ENCODE measurements around the gene COG5. TPM values are rescaled to one million over a fixed set of nuclear protein-coding genes. Genes with fewer than 3 reads are reported as not detected.

The COG5 gene
- total RNA-seq, 1 experiment from 2014 or later, result 20.2 TPM

- Mint-ChIP-seq H3K27ac (no peak overlapping the region), H3K4me3 (no peak overlapping the region), H3K27me3 (ENCODE audit: low read depth) (no peaks in the 10 kb centered on the region), H3K9me3 (peaks cover 0 to 3% of the 10 kb centered on the region in 2 experiments; a peak in 1 of 5 replicates), H3K36me3 (ENCODE audit: insufficient read depth in 1 of 3, low read depth in 3 of 3) (peaks cover 2 to 5% (median 3%) of the 10 kb centered on the region in 3 experiments; a peak in 3 of 7 replicates), H3K4me1 (peaks cover 3 to 4% of the 10 kb centered on the region in 2 experiments; a peak in 3 of 4 replicates)
- no peak overlapping the region for H3K9ac ChIP-seq (ENCODE audit: extremely low read depth, insufficient read length, low read length)
- no peaks in the 10 kb centered on the region for H3K9me3 ChIP-seq (ENCODE audit: control insufficient read depth, low read depth, low read length)
- DNase-seq, result no peak
- H3K14ac ChIP-seq (ENCODE audit: insufficient read depth, low read length), result no peak overlapping the region
- no peak overlapping the region for H3K56ac ChIP-seq (ENCODE audit: insufficient read length, low read depth, low read length)
- H3K4me2 ChIP-seq (ENCODE audit: insufficient read depth, insufficient read length, low read length), result no peak overlapping the region
- H3K27ac ChIP-seq (ENCODE audit: insufficient read length, low read depth, low read length), result no peak overlapping the region
- H4K20me1 ChIP-seq (ENCODE audit: control insufficient read depth, insufficient read depth, insufficient read length), result no peaks in the 10 kb centered on the region
- H3K4ac ChIP-seq (ENCODE audit: low read depth, low read length), result no peak overlapping the region
- H2BK20ac ChIP-seq (ENCODE audit: low read depth, low read length, poor library complexity, severe bottlenecking), result no peak overlapping the region
- H2AK5ac ChIP-seq (ENCODE audit: insufficient read length, low read length), result no peak overlapping the region
- no peak overlapping the region for H4K5ac ChIP-seq (ENCODE audit: insufficient read length, low read depth, low read length)
- no peak overlapping the region for H3K23ac ChIP-seq (ENCODE audit: insufficient read length, low read depth, low read length)
- H3K79me1 ChIP-seq (ENCODE audit: insufficient read depth, low read depth, low read length, poor library complexity, severe bottlenecking), result no peaks in the 10 kb centered on the region
- H3K27me3 ChIP-seq (ENCODE audit: insufficient read depth, low read length), result no peaks in the 10 kb centered on the region
- H4K91ac ChIP-seq (ENCODE audit: insufficient read length, low read depth, low read length), result no peak overlapping the region
- TF ChIP-seq, protein P1, sequence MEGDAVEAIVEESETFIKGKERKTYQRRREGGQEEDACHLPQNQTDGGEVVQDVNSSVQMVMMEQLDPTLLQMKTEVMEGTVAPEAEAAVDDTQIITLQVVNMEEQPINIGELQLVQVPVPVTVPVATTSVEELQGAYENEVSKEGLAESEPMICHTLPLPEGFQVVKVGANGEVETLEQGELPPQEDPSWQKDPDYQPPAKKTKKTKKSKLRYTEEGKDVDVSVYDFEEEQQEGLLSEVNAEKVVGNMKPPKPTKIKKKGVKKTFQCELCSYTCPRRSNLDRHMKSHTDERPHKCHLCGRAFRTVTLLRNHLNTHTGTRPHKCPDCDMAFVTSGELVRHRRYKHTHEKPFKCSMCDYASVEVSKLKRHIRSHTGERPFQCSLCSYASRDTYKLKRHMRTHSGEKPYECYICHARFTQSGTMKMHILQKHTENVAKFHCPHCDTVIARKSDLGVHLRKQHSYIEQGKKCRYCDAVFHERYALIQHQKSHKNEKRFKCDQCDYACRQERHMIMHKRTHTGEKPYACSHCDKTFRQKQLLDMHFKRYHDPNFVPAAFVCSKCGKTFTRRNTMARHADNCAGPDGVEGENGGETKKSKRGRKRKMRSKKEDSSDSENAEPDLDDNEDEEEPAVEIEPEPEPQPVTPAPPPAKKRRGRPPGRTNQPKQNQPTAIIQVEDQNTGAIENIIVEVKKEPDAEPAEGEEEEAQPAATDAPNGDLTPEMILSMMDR (conservative IDR thresholded peaks at IDR 0.05), result no peak
- H2AFZ ChIP-seq (ENCODE audit: low read length), result no peak overlapping the region
- no peak overlapping the region for H3K18ac ChIP-seq (ENCODE audit: insufficient read length, low read depth, low read length)
- no peaks in the 10 kb centered on the region for H3K79me2 ChIP-seq (ENCODE audit: insufficient read depth, low read length)
- H4K8ac ChIP-seq (replicated peaks; ENCODE audit: insufficient read length, low read depth, low read length), result no peak overlapping the region
- no peak overlapping the region for H2BK120ac ChIP-seq (ENCODE audit: low read depth, low read length, poor library complexity, severe bottlenecking)
- WGBS (ENCODE audit: extremely low coverage, insufficient read length, low lambda C conversion rate), result no CpG with 5 or more reads among the region's 9 CpGs
- no peaks in the 10 kb centered on the region for H3K4me1 ChIP-seq (ENCODE audit: insufficient read depth, low read length)
- H2BK12ac ChIP-seq (ENCODE audit: insufficient read length, low read depth, low read length), result no peak overlapping the region
- no peak overlapping the region for H2BK15ac ChIP-seq (ENCODE audit: low read depth, low read length)
- no peaks in the 10 kb centered on the region for H3K23me2 ChIP-seq (ENCODE audit: insufficient read length, low read depth, low read length, poor library complexity, severe bottlenecking)
- no peak overlapping the region for H3T11ph ChIP-seq (ENCODE audit: low read length)
- no peak overlapping the region for H2BK5ac ChIP-seq (ENCODE audit: insufficient read length, low read length)
Measured at GRCh38 chr7:107398161-107398560, 165.6 kb downstream of the COG5 start.

Data from H9 (cell line).